HG03064 (cell line): ENCODE data around the gene CDC7.

Source experiments
- ATAC-seq: cut with Tn5 transposase; IDR thresholded peaks from one replicate; pipeline ENCODE4 v1.9.1; 2021; ENCODE audit warnings: low read depth; ENCODE audit not compliant: unreplicated experiment

The CDC7 gene

DNA sequence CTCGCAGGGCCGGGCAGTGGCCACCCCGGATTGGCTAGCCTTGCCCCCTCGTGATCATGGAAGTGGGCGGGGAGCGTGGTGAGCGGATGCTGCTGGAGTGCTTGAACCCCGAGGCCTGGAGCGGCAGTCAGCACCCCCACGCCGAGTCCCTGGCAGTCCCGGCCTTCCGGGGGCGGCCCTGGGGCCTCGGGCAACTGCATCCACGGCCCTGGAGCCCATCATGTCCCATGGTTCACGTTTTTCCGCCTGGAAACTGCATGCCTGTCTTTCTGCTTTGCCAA, 45.6 kb downstream of the CDC7 start:
- ATAC-seq, result no peak

DNA sequence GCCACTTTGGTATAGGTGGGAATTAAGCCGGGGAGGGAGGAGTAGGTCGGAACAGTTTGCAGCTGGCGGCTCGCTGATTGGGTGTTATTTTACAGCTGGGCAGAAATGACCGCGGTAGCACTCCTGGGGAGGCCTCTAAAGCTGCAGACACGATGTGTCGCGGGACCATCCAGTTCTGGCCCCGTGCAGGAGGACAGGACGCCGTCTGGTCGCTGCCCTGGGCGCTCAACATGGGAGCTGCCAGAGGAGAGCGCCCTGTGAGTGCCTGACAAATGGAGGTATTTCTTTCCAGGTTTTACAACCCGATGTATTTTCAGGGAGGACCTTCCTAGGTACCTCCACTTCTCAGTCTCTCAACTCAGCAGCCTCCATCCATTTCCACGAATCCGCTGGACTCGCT, 46.2 kb downstream of the CDC7 start:
- ATAC-seq, result no peak

DNA sequence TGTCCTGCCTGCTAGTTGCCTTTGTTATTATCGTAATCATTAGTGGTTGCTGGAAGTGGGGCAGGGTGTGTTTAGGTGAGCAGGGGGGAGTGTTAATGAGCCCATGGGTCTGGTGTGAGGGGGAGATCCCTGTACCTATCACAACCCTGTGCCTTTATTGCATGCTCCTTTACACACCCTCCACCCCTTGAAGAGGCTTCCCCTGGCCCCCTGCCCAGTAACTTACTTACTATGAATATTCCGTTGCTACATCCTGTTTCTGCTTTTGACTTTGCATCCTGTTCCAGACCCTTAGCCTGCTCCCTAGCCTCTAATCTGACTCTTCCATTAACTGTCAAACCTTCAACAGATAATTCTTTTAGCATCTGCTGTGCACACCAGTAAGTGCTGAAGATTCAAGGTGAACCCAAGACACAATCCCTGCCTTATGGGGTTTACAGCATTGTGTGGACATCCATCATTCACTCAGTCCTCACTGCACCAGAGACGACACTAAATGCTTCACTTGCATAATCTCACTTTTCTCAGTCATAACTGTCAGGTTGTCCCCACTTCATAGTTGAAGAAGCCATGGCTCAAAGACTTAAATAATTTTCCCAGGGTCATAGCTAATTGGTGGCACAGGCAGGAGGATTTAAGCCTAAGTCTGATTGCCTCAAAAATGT, 47.9 kb downstream of the CDC7 start:
- no peak for ATAC-seq

DNA sequence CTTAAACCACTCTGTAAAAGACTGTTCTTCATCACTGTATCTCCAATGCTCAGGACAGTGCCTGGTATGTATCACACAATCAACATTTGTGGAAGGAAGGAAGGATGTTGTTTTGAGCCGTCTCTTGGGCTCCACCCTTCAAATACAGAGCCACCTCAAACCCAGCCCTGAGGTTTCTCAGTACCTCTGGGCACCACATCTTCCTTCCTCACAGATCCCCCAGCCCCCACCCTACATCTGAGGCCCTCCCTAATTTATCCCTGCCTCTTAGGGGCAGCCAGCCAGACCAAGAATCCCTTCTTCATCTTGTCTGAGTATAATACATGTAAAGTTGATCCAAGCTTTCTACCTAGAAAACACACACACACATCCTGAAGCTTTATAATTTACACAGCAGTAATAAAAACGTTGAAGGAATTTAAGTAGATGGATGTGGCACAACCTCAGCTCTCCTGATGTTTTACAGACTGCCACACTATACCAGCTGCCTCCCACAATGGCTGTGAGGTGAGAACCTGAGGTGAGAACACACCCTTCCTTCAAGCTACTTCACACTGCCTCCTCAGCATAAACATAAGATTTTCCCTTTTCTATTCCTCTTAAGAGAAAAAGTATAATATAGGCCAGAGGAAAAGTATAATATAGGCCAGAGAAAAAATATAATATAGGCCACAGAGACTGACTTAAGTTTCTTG, 48.5 kb downstream of the CDC7 start:
- no peak for ATAC-seq

DNA sequence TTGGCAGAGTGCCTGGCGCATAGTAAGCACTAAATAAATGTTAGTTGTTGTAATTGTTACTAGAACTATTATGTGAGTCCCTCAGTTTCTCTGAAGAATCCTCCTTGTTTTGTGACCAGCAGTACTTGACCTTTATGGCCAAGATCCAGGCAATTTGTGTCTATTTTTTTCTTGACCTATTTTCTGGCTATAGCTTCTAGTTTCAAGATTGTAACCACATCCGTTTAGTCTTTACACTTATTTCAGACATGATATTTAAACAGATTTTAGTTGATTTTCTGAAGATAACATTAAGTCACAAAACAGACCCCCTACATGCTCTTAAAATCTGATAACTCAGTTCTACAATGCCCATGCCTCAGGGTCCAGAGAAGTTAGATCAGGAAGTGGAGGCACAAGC, 50.3 kb downstream of the CDC7 start:
- ATAC-seq, result no peak

DNA sequence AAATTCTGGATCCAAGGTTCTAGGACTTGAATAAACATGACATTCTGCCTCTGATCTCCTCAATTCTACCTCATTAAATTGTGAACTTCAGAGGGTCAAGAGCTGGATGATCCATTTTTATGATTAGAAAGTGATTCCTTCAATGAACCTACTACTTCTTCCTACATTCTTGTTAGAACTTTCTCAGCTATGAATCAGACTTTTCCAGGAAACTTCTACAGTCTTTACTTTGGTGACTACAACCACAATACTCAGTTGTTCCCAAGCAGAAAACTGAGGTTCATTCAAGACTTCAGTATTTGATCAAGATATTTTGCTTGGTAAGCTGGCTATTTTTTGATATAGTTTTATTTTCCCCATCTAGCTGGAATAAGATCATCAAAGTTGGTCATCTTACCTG, 51.4 kb downstream of the CDC7 start:
- no peak for ATAC-seq

DNA sequence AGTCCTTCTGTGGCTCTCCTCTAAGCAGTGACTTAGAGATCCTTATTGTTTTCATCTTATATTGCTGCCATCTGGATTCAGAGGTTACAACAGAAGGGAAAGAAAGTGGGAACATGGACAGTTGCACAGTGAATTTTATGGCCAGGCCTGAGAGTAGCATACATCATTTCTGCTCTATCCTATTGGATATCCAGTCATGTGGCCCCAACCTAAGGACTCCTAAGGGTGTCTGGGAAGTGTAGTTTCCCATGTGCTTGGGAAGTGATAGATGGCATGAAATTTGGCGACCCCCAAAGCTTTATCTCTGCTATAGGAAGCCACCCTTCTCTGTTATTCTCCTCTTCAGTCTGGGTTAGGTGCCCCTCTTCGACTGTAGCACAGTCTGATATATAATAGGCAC, 51.9 kb downstream of the CDC7 start:
- no peak for ATAC-seq

DNA sequence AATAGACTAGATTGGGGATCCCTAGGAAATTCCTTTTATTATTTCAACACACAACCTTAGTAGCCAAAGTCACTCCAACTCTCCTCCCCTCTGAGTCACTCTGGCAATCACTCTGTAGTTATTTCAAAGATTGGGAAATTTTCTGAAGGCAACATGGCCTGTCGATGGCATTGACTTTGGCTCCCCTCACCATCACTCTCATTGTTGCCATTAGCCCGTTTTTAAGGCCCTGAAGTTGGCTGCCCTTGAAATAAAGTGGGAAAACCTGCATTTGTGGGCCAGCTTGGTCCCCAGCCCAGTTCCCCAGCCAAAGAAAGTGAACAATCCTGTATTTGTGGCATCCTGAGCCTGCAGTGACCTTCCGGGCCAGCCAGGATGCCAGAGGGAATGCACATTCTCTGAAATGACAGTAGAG, 52.5 kb downstream of the CDC7 start:
- ATAC-seq, result no peak

DNA sequence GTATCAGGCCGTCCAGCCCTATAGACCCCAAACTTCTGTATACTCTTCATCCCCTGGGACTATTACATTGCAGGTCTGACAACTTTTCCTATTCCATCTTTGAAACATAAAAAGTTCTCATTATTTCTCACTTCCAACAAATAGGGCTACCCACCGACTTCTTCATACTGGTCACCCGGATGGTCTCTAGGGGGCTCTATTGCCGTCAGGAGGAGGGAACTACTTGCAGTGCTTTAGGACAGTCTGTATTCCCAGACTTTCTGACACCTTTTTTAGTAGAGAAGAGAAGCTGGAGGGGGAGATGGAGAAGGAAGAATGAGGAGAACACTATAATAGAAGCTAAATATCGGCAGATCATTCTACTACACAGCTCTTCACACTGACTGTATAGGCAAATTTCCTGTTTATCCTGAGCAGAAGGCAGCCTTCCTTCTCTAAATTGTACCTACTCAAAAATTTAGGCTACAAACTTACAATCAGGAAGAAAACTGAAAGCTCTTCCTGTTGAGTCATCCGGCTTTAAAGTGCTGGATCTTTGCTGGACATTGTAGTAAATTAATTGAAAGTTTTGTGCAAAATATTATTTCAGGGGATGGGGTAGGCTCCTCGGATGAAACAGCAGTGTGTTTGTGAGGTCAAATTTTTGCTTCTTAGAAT, 54.6 kb downstream of the CDC7 start:
- ATAC-seq, result no peak

DNA sequence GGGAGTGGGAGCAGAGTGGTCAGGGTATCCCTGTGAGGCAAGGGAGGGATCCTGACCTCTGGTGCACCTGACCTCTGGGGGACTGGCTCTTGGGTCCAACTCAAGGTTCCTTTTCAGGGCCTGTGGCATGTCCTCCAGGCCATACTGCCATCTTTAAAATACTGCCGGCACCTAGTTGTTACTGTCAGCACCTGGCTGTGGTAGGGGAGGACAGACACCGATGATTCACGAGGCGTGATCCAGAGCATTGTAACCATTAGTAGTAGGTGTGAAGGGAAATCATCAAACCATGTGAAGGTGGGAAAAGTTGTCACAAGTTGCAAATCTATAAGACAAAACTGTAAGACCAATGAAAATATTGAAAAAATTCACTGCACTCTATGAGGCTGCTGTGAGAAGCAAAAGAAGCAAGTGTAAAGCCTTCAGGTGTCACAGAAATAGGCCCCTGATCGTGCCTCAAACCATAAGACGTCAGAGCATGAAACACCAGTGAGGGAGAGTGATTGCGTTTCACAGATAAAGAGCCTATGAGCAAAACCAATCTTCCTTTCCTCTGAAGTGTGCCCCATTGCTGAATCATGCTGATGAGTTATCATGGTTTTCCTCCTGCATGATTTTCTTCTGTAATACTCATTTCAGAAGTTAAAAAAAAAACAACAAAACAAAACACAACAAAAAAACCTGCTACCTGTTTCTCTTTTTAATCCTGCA, 55.3 kb downstream of the CDC7 start:
- no peak for ATAC-seq

DNA sequence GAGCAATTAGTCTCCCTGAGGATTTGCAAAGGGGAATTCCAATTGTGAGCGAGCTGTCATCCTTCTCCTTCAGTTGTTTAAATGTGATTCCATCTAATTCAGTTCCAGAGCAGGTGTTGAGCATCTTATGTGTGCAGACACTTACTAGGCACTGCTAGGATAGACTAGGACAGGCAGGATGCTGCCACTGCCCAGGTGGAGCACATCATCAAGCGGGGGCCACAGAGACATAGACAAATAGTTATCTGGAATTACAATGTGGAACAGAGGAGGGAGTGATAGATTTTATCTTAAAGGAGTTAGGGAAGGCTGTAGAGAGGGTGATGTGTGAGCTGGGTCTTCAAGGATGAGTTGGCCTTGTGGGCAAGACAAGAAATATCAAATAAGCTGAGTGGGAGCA, 55.9 kb downstream of the CDC7 start:
- no peak for ATAC-seq

DNA sequence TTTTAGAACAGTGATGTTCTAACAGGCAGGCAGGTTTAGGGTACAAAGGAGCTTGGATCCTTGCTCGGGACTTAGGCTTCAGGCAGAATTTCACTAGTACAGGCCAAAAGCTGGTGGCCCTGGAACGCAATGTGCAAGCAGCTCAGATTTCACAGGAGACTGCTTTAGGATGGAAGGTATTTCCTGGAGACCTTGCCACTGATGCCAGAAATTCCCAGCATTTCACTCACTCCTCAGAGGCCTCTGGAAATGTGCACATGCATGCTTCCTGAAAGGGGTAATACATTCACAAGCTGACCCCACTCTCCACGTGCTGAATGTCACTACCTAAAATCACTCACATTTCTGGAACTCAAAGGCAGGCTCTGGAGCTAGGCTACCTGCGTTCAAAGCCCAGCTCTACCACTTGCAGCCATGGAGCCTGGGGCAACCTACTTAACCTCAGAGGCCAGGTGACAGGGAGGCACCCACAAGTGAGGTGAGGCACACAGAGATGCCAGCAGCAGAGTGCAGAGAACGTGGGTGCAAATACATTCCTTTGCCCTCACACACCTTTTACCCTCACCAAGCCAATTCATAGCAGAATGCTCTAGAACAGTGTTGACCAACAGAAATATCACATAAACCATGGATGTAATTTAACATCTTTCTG, 56.5 kb downstream of the CDC7 start:
- no peak for ATAC-seq

DNA sequence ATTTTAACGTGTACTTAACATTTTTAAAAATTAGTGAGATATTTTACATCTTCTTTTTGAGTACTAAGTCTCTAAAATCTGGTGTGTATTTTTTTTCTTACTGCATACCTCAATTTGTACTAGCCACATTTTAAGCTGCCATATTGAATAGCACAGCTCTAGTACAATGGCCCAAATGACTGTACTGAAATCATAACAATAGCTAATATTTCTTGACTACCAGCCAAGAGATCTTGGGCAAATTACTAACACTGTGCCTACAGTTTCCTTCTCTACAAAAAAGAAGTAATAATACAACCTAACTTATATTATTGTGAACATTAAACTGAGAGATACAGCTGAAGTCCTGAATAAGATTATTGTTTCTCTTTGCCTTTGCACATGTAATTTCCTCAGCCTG, 57.2 kb downstream of the CDC7 start:
- no peak for ATAC-seq

DNA sequence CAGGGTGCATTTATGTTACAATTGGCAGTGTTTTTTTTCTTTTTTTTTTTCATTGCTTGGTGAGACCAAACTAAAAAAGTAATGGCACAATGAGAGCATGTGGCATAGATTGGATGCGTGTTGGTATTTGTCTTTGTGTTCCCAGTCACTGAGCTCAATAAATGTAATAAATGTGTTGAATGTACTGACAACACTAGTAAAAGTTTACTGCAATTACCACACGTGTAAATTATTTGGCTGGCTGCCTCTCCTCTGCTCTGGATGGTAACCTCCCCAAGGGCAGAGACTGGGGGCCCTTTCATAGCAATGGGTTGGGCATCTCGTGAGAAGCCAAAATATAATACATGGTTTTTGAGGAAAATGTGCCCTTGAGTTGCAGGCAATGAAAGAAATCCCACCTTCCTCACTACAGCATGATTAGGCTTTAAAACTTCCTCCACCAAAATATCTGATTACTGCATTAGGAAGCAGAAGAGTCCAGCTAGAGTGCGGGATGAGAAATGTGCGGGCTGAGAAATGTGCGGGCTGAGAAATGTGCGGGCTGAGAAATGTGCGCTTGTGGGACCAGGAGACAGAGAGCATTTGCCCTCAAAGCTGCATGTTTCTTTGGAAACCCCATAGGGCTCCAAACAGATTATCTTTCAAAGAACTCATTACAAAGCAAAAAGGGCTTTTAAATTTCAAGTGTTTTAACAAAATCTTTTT, 58.5 kb downstream of the CDC7 start:
- no peak for ATAC-seq

DNA sequence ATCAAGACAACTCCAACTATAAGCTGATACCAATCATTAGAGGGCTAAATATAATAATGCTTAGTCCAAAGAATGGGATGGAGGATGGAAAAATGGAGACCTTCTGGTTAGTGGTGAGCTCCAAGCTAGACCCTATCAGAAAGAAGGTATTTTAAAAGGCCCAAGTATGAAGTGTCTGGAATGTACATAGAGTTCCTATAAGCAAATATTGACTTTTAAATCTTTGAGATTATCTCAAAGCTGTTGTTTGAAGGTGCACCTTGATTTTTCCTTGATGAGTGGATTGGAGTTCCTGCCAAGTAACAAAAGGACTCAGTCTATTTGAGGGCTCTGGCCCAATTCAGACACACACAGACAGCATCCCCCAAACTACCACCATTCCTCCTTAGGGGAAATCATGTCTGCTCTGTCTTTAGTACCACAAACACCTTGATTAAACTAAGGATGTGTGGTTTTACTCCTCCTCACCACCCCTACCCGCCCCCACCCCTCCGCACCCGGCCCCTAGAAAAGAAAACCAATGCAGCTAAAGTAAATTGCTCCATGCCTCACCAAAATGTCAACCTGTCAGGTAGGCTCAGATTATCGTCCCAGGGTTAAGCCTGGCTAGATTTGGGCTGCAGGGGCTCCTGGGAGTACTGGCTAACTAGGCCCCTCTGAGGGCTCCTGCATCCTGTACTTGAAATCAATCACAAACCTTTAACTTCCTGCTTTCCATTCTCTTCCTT, 59.4 kb downstream of the CDC7 start:
- no peak for ATAC-seq

DNA sequence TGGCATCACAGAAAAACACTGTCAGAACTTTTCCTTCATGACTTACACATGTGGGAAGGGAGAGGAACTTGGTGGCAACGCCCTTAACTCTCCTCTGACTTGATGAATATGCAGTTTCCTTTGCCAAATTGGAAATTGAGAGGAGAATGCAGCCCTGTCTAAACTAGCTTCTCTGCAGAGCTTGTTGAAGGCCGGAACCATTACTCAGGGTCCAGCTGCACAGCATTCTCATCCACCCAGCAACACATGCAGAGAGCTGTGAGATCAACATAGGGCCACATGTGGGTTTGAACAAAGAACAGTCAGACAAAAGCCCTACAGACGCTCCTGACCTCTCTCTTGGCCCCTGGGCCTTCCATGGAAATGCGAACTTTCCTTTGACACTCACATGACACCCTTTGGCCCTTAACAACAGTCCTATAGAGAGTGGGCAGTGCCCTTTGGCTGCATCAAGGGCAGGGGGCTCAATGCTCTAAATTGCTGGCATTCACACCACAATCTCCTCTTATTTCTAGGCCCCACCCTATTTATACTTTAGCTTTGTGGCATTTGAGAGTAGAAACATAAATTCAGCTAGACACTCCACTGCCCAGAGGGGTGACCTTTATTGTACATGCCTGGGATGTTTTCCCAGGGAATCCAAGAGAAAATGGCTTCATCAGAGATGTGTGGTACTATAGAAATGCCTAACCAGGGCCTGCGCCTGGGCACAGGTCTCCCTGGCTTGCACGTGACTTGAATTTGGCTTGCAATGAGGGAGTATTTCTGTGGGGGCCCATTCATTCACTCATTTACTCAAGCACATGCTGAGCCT, 64.4 kb downstream of the CDC7 start:
- ATAC-seq, result no peak

DNA sequence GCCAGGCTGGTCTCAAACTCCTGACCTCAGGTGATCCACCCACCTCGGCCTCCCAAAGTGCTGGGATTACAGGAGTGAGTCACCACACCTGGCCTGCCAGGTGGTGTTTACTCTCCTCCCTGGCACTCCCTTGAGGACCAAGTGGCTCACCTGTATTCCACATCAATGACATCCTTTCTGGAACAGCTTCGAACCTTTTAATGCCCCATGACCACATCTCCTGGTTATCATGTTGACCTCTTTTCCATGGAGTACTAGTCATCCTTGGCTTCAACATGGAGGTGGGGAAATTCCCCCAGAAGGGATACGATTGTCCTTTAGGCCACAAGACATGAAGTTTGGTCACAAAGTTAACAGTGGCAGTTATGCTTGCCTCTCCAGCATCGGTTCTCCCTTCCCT, 66.9 kb downstream of the CDC7 start:
- no peak for ATAC-seq

DNA sequence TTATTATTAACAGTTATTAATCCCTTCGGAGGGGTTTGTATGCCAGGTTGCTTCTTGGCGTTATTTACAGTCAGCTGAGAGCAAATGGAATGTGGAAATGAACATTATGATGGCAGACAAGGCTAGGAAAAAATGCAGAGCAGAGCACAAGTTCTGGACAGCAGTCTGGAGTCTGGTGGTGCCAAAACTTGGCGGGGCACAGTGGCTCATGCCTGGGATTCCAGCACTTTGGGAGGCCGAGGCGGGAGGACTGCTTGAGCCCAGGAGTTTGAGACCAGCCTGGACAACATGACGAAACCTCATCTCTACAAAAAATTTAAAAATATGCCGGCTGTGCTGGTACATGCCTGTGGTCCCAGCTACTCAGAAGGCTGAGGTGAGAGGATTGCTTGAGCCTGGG, 67.6 kb downstream of the CDC7 start:
- ATAC-seq, result no peak
